Ishikawa (cell line): Measurements from ENCODE around the gene CD151.

Experiments
- CEBPB ChIP-seq: IDR thresholded peaks from 2 replicates; pipeline ENCODE4 v1.6.1; 2012
- CREB1 ChIP-seq: IDR thresholded peaks from 2 replicates; pipeline ENCODE4 v1.6.1; 2012; ENCODE audit warnings: low read depth
- EGR1 ChIP-seq: IDR thresholded peaks from 2 replicates; pipeline ENCODE4 v1.6.1; 2012
- EP300 ChIP-seq: IDR thresholded peaks from 2 replicates; pipeline ENCODE4 v1.6.1; 2012; ENCODE audit warnings: borderline replicate concordance
- FOXM1 ChIP-seq: IDR thresholded peaks from 2 replicates; pipeline ENCODE4 v1.6.1; 2012; ENCODE audit warnings: low read depth, borderline replicate concordance
- MAX ChIP-seq: IDR thresholded peaks from 2 replicates; pipeline ENCODE4 v1.6.1; 2012
- NFIC ChIP-seq: IDR thresholded peaks from 2 replicates; pipeline ENCODE4 v1.6.1; 2012
- RAD21 ChIP-seq: IDR thresholded peaks from 2 replicates; pipeline ENCODE4 v1.6.1; 2012; ENCODE audit warnings: low read depth
- REST ChIP-seq: IDR thresholded peaks from 2 replicates; pipeline ENCODE4 v1.6.1; 2012; ENCODE audit warnings: low read depth, mild to moderate bottlenecking
- TAF1 ChIP-seq: IDR thresholded peaks from 2 replicates; pipeline ENCODE4 v1.6.1; 2012; ENCODE audit warnings: low read depth, mild to moderate bottlenecking
- TCF12 ChIP-seq: IDR thresholded peaks from 2 replicates; pipeline ENCODE4 v1.6.1; 2012; ENCODE audit warnings: low read depth
- TEAD4 ChIP-seq: IDR thresholded peaks from 2 replicates; pipeline ENCODE4 v1.6.1; 2012
- USF1 ChIP-seq: IDR thresholded peaks from 2 replicates; pipeline ENCODE4 v1.6.1; 2012
- YY1 ChIP-seq: IDR thresholded peaks from 2 replicates; pipeline ENCODE4 v1.6.1; 2012; ENCODE audit warnings: low read depth
- ZBTB7A ChIP-seq: IDR thresholded peaks from 2 replicates; pipeline ENCODE4 v1.6.1; 2012; ENCODE audit warnings: low read depth

The CD151 gene

GRCh38 chr11:884578-885070, 51.9 kb downstream of the CD151 start:
- TF ChIP-seq TEAD4 (no peak), CREB1 (no peak), EGR1 (no peak), TCF12 (no peak), FOXM1 (no peak), YY1 (no peak), USF1 (no peak), RAD21 (no peak), TAF1 (no peak), ZBTB7A (no peak), MAX (no peak), REST (no peak), CEBPB (no peak), NFIC (no peak), EP300 (no peak)

GRCh38 chr11:886568-886967, 53.8 kb downstream of the CD151 start:
- TF ChIP-seq MAX (no peak), TCF12 (no peak), NFIC (no peak), USF1 (no peak), RAD21 (no peak), YY1 (no peak), EP300 (no peak), REST (no peak), TEAD4 (no peak), FOXM1 (no peak), EGR1 (no peak), ZBTB7A (no peak)

DNA sequence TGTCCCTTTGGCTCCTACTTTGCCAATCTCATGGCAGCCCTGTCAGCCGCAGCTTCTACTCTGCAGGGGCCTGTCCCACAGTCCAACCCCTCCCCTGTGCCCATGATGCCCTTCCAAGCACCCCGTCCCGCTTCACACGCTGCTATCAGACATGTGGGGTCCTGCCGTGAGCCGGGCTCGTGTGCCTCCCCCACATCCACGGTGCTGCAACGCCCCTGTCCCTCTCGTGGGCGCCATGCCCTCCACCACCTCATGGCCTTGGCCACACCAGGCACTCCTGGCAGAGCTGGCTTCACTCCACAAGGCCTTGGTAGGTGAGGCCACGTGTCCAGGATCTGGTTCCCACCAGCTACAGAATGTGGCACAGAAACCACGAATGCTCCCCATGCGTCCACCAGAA, 54.8 kb downstream of the CD151 start:
- no peak for TF ChIP-seq USF1
- no peak for TF ChIP-seq FOXM1
- no peak for TF ChIP-seq EGR1
- TF ChIP-seq TEAD4, result no peak
- no peak for TF ChIP-seq CEBPB
- TF ChIP-seq CREB1, result no peak
- no peak for TF ChIP-seq ZBTB7A
- no peak for TF ChIP-seq NFIC
